ENCODE data around the gene DDX3X.

Gene DDX3X

DNA sequence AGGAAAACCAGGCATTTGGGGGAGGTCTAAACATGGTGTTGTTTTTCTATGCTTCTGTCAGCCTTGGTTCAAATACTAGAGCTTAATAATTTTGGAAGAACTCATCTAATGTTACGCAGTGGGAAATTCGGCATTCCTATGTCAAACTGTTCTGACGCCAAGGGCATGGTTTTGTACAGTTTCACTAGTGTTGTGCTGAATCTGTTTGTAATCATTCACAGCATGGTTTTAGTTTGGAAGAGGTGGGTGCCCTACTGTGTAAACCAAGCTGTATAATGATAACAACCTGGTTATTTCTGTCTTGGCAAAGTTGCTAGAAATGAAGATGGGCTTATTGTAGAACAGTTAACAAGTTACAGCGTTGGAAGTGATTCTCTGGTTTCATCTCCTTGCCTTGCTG, 5.2 kb downstream of the DDX3X start:
- H4K20me1 ChIP-seq (ENCODE audit: insufficient read depth, low read length, poor library complexity, severe bottlenecking), result peaks cover 93% of the 10 kb centered on the region
- peaks cover 66% of the 10 kb centered on the region for H3K36me3 ChIP-seq (ENCODE audit: insufficient read depth, low read length)
- H3K4me1 ChIP-seq (ENCODE audit: insufficient read depth, low read length, poor library complexity, severe bottlenecking), result peaks cover 9% of the 10 kb centered on the region
- peaks cover 100% of the 10 kb centered on the region for H3K79me2 ChIP-seq (ENCODE audit: insufficient read depth, low read length)
- TF ChIP-seq, protein P1, sequence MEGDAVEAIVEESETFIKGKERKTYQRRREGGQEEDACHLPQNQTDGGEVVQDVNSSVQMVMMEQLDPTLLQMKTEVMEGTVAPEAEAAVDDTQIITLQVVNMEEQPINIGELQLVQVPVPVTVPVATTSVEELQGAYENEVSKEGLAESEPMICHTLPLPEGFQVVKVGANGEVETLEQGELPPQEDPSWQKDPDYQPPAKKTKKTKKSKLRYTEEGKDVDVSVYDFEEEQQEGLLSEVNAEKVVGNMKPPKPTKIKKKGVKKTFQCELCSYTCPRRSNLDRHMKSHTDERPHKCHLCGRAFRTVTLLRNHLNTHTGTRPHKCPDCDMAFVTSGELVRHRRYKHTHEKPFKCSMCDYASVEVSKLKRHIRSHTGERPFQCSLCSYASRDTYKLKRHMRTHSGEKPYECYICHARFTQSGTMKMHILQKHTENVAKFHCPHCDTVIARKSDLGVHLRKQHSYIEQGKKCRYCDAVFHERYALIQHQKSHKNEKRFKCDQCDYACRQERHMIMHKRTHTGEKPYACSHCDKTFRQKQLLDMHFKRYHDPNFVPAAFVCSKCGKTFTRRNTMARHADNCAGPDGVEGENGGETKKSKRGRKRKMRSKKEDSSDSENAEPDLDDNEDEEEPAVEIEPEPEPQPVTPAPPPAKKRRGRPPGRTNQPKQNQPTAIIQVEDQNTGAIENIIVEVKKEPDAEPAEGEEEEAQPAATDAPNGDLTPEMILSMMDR (conservative IDR thresholded peaks at IDR 0.05; ENCODE audit: low read length), result no peak
- TF ChIP-seq EZH2phosphoT487 (IDR thresholded peaks at IDR 0.05; ENCODE audit: borderline replicate concordance), result no peak
- peak overlapping the region; percentile 97 for H3K4me2 ChIP-seq (ENCODE audit: low read depth, low read length, poor library complexity, severe bottlenecking)
- no peaks in the 10 kb centered on the region for H3K9me3 ChIP-seq (ENCODE audit: insufficient read depth, low read depth, low read length)
- H3K4me3 ChIP-seq (ENCODE audit: low read length, poor library complexity, severe bottlenecking), result peak overlapping the region; percentile 100
- peaks cover 6% of the 10 kb centered on the region for H3K27me3 ChIP-seq (ENCODE audit: insufficient read depth, low read length, poor library complexity, severe bottlenecking)
- H3F3A ChIP-seq (ENCODE audit: low read depth), result no peaks in the 10 kb centered on the region
- H3K9me2 ChIP-seq (replicated peaks; ENCODE audit: low read depth, low read length), result no peaks in the 10 kb centered on the region
- no peak overlapping the region for H2AFZ ChIP-seq (ENCODE audit: low read length)
- H3K9ac ChIP-seq (ENCODE audit: low read depth, low read length, poor library complexity, severe bottlenecking), result no peak overlapping the region

DNA sequence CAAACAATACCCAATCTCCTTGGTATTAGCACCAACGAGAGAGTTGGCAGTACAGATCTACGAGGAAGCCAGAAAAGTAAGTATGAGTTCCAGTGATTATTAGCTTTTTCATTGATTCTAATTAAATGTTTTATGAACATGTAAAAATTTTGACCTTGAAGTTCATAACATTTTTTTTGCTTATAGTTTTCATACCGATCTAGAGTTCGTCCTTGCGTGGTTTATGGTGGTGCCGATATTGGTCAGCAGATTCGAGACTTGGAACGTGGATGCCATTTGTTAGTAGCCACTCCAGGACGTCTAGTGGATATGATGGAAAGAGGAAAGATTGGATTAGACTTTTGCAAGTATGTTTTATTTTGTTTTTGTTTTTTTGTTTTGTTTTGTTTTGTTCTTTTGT, 10.1 kb downstream of the DDX3X start:
- Histone ChIP-seq H3K9ac (ENCODE audit: low read depth, low read length, poor library complexity, severe bottlenecking) (no peak overlapping the region), H3K9me3 (ENCODE audit: insufficient read depth, low read depth, low read length) (no peaks in the 10 kb centered on the region), H3K79me2 (ENCODE audit: insufficient read depth, low read length) (peaks cover 63% of the 10 kb centered on the region), H3F3A (ENCODE audit: low read depth) (0 out of 2 replicates have a peak, but pooled peaks cover 5% of the 10 kb centered on the region), H4K20me1 (ENCODE audit: insufficient read depth, low read length, poor library complexity, severe bottlenecking) (peaks cover 85% of the 10 kb centered on the region), H3K36me3 (ENCODE audit: insufficient read depth, low read length) (peaks cover 94% of the 10 kb centered on the region), H3K4me3 (ENCODE audit: low read length, poor library complexity, severe bottlenecking) (no peak overlapping the region), H3K4me2 (ENCODE audit: low read depth, low read length, poor library complexity, severe bottlenecking) (no peak overlapping the region), H3K4me1 (ENCODE audit: insufficient read depth, low read length, poor library complexity, severe bottlenecking) (peaks cover 9% of the 10 kb centered on the region), H3K27me3 (ENCODE audit: insufficient read depth, low read length, poor library complexity, severe bottlenecking) (no peaks in the 10 kb centered on the region), H3K9me2 (replicated peaks; ENCODE audit: low read depth, low read length) (no peaks in the 10 kb centered on the region), H2AFZ (ENCODE audit: low read length) (no peak overlapping the region)
- TF ChIP-seq EZH2phosphoT487 (IDR thresholded peaks at IDR 0.05; ENCODE audit: borderline replicate concordance), result no peak
- TF ChIP-seq, protein P1 (conservative IDR thresholded peaks at IDR 0.05; ENCODE audit: low read length), result no peak

DNA sequence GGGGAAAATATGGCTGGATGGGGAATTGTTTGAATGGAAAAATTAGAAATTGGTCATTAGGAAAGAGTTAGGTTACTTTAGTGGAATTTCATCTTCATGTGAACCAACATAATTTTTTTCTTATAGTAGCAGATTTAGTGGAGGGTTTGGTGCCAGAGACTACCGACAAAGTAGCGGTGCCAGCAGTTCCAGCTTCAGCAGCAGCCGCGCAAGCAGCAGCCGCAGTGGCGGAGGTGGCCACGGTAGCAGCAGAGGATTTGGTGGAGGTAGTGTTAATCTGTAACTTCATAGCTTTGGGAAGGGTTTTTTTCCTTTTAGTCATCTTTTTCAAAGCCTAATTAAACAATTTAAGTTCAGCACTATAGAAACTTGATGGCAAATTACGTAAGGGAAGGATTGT, 13.2 kb downstream of the DDX3X start:
- Histone ChIP-seq H3K36me3 (ENCODE audit: insufficient read depth, low read length) (peaks cover 78% of the 10 kb centered on the region), H2AFZ (ENCODE audit: low read length) (no peak overlapping the region), H3F3A (ENCODE audit: low read depth) (0 out of 2 replicates have a peak, but pooled peaks cover 5% of the 10 kb centered on the region)

More for the DNA sequence above, 13.2 kb downstream of the DDX3X start:
- Histone ChIP-seq H3K27me3 (ENCODE audit: insufficient read depth, low read length, poor library complexity, severe bottlenecking) (no peaks in the 10 kb centered on the region), H3K9me3 (ENCODE audit: insufficient read depth, low read depth, low read length) (no peaks in the 10 kb centered on the region), H3K9ac (ENCODE audit: low read depth, low read length, poor library complexity, severe bottlenecking) (no peak overlapping the region), H3K4me1 (ENCODE audit: insufficient read depth, low read length, poor library complexity, severe bottlenecking) (no peaks in the 10 kb centered on the region), H4K20me1 (ENCODE audit: insufficient read depth, low read length, poor library complexity, severe bottlenecking) (peaks cover 63% of the 10 kb centered on the region), H3K4me2 (ENCODE audit: low read depth, low read length, poor library complexity, severe bottlenecking) (no peak overlapping the region), H3K79me2 (ENCODE audit: insufficient read depth, low read length) (peaks cover 31% of the 10 kb centered on the region), H3K4me3 (ENCODE audit: low read length, poor library complexity, severe bottlenecking) (no peak overlapping the region), H3K9me2 (replicated peaks; ENCODE audit: low read depth, low read length) (no peaks in the 10 kb centered on the region)
- TF ChIP-seq, protein P1 (conservative IDR thresholded peaks at IDR 0.05; ENCODE audit: low read length), result no peak
- no peak for TF ChIP-seq EZH2phosphoT487 (IDR thresholded peaks at IDR 0.05; ENCODE audit: borderline replicate concordance)
